Limb (tissue), 2 donors: ENCODE results near the gene CLPTM1.
A peak's percentile ranks its signal among the peaks of the same experiment; 100 is the strongest.
"Not testable (repeated sequence)": the region's sequence is repeated elsewhere in the genome, so short reads cannot be mapped to it uniquely, and the experiment has no call there.

Experiments used
- DNase-seq, 2 donors: peaks; one replicate each; pipeline ENCODE4 v3.0.0-alpha.2; 2016; ENCODE audit errors: extremely low spot score in 2 of 2

Gene CLPTM1

GRCh38 chr19:44973982-44974735 lies 19.0 kb downstream of the CLPTM1 start:
- DNase-seq: no peak

DNA sequence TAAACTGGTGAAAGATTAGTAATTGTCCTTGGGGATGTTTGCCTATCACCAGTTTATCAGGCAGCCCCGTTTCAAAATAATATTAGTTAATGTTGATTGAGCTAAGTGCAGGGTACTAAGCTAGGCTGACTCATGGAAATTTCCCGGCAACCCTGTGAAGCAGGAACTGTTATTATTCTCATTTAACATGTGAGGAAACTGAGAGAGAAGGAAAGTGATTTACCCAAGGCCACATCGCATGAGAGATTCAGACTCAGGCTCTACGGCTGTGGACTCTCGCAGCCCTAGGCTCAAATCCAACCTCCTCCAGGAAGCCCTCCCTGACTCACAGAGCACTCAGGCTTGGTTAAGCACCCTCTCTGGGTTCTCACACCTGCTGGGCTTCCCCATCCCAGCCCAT lies 19.7 kb downstream of the CLPTM1 start:
- DNase-seq: no peak

GRCh38 chr19:44975444-44975843 lies 20.3 kb downstream of the CLPTM1 start:
- no peak for DNase-seq

DNA sequence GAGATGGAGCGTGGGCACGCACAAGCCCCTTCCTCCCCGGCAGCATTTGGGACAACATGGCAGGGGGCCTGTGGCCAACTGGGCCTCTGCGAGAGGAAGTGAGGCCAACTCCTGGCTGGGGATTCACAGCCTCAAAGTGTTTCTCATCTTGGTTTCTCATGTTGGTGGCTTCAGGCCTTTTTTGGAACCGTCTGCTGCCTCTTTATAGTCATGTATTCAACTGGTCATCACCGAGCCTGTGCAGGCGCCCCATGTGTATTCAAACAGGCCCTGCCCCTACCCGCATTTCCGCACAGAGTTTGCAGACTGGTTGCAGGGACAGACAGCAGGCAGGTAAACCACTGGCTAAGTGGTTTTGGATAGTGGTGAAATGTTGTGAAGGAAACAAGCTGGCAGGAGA lies 28.8 kb downstream of the CLPTM1 start:
- no peak for DNase-seq

- DNase-seq: no peak
Observed at GRCh38 chr19:44985445-44985844, 30.3 kb downstream of the CLPTM1 start.

GRCh38 chr19:44986389-44986788 lies 31.2 kb downstream of the CLPTM1 start:
- DNase-seq: no peak

GRCh38 chr19:44987148-44987675 lies 32.0 kb downstream of the CLPTM1 start:
- DNase-seq: no peak

- no peak for DNase-seq
Observed at GRCh38 chr19:44988273-44988672, 33.1 kb downstream of the CLPTM1 start.

GRCh38 chr19:44988896-44989556 lies 33.8 kb downstream of the CLPTM1 start:
- DNase-seq: peak; percentile 4 to 77

GRCh38 chr19:44990459-44990858 lies 35.3 kb downstream of the CLPTM1 start:
- DNase-seq: no peak

GRCh38 chr19:44990966-44991365 lies 35.8 kb downstream of the CLPTM1 start:
- no peak for DNase-seq

DNA sequence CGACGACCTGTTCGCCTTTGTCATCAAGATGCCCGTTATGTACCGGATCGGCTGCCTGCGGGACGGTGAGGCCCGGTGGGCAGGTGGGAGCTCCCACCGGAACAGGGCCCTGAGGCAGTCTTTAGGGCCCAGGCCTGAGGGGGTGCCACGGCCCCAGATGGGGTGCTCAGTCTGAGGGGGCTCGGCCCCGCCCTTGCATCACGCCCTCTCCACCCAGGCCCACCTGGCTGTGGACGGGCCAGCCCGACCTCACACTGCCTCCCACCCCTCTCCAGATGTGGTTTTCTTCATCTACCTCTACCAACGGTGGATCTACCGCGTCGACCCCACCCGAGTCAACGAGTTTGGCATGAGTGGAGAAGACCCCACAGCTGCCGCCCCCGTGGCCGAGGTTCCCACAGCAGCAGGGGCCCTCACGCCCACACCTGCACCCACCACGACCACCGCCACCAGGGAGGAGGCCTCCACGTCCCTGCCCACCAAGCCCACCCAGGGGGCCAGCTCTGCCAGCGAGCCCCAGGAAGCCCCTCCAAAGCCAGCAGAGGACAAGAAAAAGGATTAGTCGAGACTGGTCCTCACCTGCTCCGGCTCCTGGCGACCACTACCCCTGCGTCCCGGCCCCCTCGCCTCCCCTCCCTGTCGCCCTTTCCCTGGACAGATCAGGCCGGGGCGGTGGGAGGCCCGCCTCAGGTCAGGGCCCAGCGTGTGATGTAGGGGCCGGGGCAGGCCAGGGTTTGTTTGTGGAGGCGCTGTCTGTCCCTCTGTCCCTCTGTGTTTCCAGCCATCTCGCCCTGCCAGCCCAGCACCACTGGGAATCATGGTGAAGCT lies 37.4 kb downstream of the CLPTM1 start:
- no peak for DNase-seq

DNA sequence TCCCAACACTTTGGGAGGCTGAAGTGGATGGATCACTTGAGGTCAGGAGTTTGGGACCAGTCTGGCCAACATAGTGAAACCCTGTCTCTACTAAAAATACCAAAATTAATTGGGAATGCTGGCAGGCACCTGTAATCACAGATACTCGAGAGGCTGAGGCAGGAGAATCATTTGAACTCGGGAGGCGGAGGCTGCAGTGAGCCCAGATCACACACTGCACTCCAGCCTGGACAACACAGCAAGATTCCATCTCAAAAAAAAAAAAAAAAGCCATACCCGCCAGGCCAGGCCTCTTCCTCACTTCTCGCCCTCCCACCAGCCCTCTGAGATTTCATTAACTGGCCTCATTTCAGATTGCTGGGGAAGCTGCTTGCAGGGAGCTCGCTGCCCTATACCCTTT lies 38.3 kb downstream of the CLPTM1 start:
- no peak for DNase-seq

- no peak for DNase-seq
Observed at GRCh38 chr19:44993926-44994537, 38.9 kb downstream of the CLPTM1 start.

DNA sequence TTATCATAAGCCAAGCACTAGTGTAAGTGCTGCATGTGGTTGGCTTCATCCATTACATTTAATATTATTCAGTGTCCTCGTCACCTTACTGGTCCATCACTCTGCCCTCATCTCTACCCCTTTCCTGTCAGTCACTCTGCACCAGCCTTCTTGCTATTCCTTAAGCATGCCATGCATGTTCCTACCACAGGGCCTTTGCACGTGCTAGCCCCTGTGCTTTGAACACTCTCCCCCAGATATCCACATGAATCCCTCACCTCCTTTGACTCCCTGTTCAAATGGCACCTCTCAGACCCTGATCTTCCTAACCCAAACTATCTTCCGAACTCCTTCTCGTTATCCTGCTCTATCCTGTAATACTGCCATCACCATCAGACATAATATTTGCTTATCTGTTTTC lies 42.8 kb downstream of the CLPTM1 start:
- no peak for DNase-seq

DNA sequence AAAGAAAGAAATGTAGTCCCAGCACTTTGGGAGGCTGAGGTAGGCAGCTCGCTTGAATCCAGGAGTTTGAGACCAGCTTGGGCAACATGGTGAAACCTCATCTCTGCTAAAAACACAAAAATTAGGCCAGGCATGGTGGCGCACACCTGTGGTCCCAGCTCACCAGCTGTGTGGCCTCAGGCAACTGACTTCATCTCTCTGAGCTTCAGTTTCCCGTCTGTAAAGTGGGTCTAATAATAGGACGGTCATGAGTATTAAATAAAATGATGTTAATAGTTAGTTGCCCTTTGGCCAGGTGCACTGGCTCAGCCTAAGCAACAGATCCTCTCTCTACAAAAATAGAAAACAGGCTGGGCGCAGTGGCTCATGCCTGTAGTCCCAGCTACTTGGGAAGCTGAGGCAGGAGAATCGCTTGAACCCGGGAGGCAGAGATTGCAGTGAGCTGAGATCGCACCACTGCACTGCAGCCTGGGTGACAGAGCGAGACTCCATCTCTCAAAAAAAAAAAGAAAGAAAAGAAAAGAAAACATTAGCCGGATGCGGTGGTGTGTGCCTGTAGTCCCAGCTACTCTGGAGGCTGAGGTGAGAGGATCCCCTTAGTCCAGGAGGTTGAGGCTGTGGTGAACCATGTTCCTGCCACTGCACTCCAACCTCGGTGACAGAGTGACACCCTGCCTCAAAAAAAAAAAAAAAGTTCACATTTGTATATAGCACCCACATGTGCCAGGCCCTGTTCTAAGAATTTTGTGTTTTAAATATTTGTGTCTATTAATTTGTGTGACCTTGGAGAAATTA lies 44.1 kb downstream of the CLPTM1 start:
- DNase-seq: not testable (repeated sequence)

- not testable (repeated sequence) for DNase-seq
Observed at GRCh38 chr19:45000665-45001064, 45.5 kb downstream of the CLPTM1 start.

GRCh38 chr19:45001087-45001739 lies 46.0 kb downstream of the CLPTM1 start, which contains the start of gene RELB:
TSS of gene RELB (plus strand) at chr19:45001464. CDS start at chr19:45001580, 116 bp downstream.
- peak; percentile 88 to 98 for DNase-seq

DNA sequence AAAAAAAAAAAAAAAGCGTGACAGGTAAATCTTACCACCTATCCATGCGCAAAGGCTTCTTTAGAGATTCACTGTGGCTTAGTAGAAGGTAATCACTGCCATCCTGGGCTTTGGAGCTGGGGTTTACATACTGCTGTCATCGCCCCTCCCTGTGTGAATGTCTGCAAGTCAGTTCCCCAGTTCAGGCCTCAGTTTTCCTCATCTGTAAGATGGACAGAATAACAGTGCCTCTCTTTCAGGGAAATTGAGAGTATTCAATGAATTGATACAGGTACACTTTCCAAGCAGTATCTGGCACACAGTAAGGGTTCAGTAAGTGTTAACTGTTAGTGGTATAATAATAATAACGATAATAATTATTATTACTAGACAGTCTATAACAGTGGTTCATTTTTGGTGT lies 48.3 kb downstream of the CLPTM1 start:
- DNase-seq: no peak

- DNase-seq: no peak
Observed at GRCh38 chr19:45005787-45006186, 50.6 kb downstream of the CLPTM1 start.
